WTC11 (cell line): ENCODE results near the gene CFAP53.

Experiments used
- USF2 ChIP-seq: sonication (generic); formaldehyde crosslinking; IDR thresholded peaks from 2 replicates; pipeline ENCODE4 v1.8.1; 2023; ENCODE audit warnings: mild to moderate bottlenecking, missing genetic modification reagents, moderate library complexity
- ZBTB21 ChIP-seq: sonication (generic); formaldehyde crosslinking; IDR thresholded peaks from 2 replicates; pipeline ENCODE4 v1.8.1; 2023; ENCODE audit warnings: mild to moderate bottlenecking, missing genetic modification reagents, borderline replicate concordance
- TF ChIP-seq, protein P1 (sequence below): sonication (generic); formaldehyde crosslinking; IDR thresholded peaks from 2 replicates; pipeline ENCODE4 v1.8.1; 2022; ENCODE audit warnings: low read depth, missing genetic modification reagents, borderline replicate concordance
- TF ChIP-seq, protein P2 (sequence below): fragments of 200-600 bp; IDR thresholded peaks from 2 replicates; pipeline ENCODE4 v1.8.0; 2022; ENCODE audit warnings: antibody characterized with exemption
- TF ChIP-seq, protein P3 (sequence below): sonication (generic); formaldehyde crosslinking; IDR thresholded peaks from 2 replicates; pipeline ENCODE4 v1.8.0; 2022; ENCODE audit warnings: mild to moderate bottlenecking, missing genetic modification reagents

GRCh38 chr18:50186385-50186784 is 79.9 kb downstream of the CFAP53 start:
- TF ChIP-seq, protein P1, sequence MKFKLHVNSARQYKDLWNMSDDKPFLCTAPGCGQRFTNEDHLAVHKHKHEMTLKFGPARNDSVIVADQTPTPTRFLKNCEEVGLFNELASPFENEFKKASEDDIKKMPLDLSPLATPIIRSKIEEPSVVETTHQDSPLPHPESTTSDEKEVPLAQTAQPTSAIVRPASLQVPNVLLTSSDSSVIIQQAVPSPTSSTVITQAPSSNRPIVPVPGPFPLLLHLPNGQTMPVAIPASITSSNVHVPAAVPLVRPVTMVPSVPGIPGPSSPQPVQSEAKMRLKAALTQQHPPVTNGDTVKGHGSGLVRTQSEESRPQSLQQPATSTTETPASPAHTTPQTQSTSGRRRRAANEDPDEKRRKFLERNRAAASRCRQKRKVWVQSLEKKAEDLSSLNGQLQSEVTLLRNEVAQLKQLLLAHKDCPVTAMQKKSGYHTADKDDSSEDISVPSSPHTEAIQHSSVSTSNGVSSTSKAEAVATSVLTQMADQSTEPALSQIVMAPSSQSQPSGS (CRISPR knock-in tag): no peak
- TF ChIP-seq, protein P2, sequence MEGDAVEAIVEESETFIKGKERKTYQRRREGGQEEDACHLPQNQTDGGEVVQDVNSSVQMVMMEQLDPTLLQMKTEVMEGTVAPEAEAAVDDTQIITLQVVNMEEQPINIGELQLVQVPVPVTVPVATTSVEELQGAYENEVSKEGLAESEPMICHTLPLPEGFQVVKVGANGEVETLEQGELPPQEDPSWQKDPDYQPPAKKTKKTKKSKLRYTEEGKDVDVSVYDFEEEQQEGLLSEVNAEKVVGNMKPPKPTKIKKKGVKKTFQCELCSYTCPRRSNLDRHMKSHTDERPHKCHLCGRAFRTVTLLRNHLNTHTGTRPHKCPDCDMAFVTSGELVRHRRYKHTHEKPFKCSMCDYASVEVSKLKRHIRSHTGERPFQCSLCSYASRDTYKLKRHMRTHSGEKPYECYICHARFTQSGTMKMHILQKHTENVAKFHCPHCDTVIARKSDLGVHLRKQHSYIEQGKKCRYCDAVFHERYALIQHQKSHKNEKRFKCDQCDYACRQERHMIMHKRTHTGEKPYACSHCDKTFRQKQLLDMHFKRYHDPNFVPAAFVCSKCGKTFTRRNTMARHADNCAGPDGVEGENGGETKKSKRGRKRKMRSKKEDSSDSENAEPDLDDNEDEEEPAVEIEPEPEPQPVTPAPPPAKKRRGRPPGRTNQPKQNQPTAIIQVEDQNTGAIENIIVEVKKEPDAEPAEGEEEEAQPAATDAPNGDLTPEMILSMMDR: no peak
- TF ChIP-seq, protein P3, sequence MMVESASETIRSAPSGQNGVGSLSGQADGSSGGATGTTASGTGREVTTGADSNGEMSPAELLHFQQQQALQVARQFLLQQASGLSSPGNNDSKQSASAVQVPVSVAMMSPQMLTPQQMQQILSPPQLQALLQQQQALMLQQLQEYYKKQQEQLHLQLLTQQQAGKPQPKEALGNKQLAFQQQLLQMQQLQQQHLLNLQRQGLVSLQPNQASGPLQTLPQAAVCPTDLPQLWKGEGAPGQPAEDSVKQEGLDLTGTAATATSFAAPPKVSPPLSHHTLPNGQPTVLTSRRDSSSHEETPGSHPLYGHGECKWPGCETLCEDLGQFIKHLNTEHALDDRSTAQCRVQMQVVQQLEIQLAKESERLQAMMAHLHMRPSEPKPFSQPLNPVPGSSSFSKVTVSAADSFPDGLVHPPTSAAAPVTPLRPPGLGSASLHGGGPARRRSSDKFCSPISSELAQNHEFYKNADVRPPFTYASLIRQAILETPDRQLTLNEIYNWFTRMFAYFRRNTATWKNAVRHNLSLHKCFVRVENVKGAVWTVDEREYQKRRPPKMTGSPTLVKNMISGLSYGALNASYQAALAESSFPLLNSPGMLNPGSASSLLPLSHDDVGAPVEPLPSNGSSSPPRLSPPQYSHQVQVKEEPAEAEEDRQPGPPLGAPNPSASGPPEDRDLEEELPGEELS (CRISPR knock-in tag): no peak
- TF ChIP-seq ZBTB21 (CRISPR knock-in tag) (no peak), USF2 (no peak)
